Stromal cell of bone marrow (primary cell): ENCODE results near the gene LRP5.
"Not testable (repeated sequence)": the region's sequence is repeated elsewhere in the genome, so short reads cannot be mapped to it uniquely, and the experiment has no call there.

Source experiments
- DNase-seq: peaks from one replicate; pipeline ENCODE4 v3.0.0-alpha.2; 2012; ENCODE audit warnings: low read depth

Gene LRP5

DNA sequence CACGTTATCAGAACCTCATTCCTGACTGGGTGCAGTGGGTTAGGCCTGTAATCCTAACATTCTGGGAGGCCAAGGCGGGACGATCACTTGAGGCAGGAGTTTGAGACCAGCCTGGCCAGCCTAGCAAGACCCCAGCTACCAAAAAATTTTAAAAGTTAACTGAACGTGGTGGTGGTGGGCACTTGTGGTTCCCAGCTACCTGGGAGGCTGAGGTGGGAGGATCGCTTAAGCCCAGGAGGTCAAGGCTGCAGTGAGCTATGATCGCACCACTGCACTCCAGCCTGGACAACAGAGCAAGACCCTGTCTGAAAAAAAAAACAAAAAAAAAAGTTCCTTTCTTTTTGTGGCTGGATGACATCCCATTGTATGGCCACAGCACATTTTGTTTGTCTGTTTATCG lies 80.4 kb downstream of the LRP5 start:
- no peak for DNase-seq

DNA sequence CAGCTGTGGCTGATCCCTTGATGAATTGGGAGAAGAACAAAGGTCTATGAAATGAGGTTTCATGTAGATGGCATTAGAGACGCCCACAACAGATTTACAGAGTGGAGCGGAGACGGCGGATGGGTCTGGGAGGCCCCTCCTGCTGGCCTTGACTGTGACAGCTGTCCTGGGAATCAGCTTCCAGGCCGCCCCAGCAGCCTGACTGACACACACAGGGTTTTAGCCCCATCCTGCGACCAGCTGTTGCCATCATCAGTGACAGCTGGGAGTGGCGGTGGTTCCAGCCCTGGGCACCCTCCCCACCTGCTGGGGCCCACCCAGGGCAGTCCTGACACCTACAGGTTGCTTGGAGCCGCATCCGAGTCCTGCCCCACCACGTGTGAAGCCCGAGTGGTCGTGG lies 84.1 kb downstream of the LRP5 start:
- no peak for DNase-seq

DNA sequence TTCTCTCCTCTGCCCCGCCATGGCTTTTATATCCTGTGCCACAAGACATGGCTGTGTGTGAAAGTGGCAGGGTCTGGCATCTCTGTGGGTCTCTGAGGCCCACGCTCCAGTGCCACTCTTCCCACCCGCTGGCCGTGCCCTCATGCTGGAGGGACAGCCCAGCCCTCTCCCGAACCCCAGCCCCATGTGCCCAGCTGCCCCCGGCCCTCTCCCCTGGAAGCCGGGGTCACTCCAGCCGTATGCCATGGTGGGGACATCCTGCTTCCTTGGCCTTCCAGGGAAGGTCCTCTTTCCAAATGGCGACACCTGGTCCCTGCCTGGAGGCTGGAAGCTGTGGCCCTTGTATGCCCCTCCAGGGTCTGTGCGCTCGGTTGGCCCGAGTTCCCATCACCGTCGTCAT lies 84.9 kb downstream of the LRP5 start:
- no peak for DNase-seq

DNA sequence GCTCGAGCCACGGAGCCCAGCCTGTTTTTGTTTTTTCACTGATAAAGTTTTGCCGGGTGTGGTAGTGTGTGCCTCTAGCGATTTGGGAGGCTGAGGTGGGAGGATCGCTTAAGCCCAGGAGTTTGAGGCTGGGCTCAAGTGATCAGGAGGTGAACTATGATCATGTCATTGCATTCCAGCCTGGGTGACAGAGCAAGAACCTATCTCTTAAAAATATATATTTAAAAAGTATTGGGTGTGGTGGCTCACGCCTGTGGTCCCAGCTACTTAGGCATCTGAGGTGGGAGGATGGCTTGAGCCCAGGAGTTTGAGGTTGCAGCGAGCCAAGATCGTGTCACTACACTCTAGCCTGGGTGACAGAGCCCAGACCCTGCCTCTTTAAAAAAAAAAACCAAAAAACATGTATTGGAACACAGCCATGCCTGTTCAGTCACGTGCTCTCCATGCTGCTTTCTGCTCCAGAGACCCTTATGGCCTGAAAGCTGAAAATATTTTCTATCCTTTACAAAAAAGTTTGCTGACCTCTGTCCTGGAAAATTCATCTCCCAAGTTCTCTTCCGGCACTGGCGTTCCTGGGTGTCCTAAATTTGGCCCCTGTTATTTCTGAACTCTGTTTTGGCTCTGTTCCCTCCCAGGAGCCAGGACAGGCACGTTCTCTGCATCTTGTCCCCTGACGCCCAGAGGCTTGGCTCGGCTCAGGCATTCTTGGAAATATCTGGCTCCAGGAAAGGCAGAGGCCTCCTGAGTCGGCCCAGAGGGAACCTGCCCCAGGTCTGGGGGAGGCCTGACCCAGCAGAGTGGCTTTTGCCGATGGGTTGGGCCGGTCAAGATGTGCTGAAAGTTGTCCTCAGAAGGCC lies 86.8 kb downstream of the LRP5 start:
- no peak for DNase-seq

DNA sequence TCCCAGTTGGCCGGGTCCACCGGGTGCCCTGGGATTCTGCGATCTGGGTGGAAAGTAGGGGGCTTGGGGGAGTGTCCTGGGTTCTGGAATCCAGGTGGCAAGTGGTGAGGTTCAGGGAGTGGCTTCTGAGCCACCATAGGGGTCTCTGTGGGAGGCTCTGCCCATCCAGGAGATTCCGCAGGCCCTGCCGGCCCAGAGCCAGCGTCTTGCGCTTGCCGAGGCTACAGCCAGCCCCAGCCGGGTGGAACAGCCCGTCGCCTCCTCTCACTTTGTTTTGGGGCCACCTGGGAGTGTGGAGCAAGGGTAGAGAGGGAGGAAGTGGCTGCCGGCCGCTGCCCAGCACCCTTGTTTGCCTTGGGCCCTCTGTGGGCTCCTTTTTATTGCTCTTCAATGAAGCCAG lies 87.5 kb downstream of the LRP5 start:
- DNase-seq = no peak

DNA sequence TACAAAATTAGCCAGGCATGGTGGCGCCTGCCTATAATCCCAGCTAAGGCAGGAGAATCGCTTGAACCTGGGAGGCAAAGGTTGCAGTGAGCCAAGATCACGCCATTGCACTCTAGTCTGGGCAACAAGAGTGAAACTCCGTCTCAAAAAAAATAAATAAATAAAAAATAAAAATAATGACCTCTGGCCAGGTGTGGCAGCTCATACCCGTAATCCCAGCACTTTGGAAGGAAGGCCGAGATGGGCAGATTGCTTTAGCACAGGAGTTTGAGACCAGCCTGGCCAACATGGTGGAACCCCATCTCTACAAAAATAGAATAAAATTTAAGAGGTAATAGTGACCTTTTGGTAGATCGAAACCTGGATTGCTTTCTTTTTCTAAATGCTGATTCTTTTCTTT lies 88.2 kb downstream of the LRP5 start:
- not testable (repeated sequence) for DNase-seq

DNA sequence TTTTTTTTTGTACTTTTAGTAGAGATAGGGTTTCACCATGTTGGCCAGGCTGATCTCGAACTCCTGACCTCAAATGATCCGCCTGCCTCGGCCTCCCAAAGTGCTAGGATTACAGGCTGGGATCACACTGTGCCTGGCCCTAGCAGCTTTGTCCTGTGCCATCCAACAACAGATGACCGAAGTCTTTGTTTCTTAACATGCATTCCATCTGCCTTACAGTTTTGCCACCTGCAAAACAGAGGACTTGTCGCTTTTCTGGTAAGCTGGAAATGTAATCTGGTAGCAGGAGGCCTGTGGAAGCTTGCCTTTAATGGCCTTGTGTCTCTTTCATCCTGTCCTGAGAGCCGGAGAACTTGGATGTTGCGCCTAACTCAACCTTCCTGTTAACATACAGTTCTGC lies 89.5 kb downstream of the LRP5 start:
- DNase-seq = no peak

DNA sequence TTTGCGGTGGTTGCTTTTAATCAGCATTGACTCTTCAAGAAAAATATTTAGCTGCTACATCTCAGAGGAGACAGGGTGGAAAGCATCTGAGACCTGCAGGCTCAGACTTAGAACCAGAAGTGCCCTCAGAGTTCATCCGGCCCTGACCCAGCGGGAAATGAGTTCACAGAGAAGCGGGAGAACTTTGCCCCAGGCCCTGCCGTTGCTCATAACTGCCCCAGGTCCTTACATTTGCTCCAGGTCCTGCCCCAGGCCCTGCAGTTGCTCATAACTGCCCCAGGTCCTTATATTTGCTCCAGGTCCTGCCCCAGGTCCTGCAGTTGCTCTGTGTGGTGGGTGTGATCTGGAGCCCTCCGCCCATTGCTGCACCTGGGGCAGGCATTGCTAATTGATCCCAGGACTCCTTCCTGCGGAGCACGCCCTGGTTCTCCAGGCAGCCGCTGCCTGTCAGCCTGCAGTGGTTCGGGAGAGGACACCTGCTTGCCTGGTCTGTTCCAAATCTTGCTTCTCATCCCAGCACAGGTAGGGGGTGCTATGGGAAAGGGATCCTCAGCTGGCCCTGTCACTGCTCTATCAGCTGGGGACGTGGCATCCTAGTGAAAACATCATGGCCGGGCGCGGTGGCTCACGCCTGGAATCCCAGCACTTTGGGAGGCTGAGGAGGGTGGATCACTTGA lies 90.1 kb downstream of the LRP5 start:
- DNase-seq = no peak

DNA sequence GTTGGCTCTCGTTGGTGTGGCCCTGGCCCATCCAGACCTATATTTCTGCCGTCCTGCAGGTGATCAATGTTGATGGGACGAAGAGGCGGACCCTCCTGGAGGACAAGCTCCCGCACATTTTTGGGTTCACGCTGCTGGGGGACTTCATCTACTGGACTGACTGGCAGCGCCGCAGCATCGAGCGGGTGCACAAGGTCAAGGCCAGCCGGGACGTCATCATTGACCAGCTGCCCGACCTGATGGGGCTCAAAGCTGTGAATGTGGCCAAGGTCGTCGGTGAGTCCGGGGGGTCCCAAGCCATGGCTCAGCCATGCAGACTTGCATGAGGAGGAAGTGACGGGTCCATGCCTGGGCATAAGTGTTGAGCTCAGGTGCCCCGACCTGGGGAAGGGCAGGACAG lies 91.0 kb downstream of the LRP5 start:
- DNase-seq = no peak

DNA sequence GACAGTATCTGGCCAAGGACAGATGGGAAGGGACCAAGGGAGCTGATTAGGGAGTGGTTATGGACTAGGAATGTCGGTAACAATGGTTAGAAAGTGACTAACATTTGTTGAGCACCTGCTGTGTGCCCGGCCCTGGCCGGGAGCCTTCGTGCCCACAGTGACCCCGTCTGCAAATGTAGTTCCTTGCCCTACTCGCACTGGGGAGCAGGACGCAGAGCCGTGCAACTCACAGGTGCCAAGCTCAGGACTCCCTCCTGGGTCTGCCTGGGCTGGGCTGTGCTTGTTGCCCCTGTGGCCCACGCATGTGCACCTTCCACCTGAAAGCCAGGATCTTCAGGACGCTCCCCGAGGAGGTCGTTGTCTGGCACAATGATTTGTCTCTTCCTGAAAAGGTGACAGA lies 91.4 kb downstream of the LRP5 start:
- DNase-seq = no peak

DNA sequence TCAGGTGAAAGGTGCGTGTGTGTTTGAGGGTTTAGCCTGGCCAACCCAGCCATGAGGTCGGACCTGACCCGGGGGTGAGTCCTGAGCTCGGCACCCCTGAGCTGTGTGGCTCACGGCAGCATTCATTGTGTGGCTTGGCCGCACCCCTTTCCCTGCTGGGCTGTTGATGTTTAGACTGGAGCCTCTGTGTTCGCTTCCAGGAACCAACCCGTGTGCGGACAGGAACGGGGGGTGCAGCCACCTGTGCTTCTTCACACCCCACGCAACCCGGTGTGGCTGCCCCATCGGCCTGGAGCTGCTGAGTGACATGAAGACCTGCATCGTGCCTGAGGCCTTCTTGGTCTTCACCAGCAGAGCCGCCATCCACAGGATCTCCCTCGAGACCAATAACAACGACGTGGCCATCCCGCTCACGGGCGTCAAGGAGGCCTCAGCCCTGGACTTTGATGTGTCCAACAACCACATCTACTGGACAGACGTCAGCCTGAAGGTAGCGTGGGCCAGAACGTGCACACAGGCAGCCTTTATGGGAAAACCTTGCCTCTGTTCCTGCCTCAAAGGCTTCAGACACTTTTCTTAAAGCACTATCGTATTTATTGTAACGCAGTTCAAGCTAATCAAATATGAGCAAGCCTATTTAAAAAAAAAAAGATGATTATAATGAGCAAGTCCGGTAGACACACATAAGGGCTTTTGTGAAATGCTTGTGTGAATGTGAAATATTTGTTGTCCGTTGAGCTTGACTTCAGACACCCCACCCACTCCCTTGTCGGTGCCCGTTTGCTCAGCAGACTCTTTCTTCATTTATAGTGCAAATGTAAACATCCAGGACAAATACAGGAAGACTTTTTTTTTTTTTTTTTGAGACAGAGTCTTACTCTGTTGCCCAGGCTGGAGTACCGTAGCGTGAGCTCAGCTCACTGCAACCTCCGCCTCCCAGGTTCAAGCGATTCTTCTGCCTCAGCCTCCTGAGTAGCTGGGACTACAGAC lies 94.2 kb downstream of the LRP5 start:
- DNase-seq = no peak

DNA sequence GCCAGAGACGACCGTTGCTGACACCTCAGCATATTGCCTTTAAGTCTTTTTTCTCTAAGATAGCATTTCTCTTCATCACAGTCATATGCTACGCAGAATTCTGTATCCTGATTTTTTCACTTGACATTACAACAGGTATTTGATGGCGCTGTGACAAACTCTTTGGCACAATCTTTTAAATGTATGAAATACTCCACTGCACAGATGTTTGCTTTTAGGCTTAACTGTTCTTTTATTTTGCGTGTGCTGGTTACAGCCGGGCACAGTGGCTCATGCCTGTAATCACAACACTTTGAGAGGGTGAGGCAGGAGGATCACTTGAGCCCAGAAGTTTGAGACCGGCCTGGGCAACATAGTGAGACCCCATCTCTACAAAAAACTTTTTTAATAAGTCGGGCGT lies 96.1 kb downstream of the LRP5 start:
- no peak for DNase-seq

DNA sequence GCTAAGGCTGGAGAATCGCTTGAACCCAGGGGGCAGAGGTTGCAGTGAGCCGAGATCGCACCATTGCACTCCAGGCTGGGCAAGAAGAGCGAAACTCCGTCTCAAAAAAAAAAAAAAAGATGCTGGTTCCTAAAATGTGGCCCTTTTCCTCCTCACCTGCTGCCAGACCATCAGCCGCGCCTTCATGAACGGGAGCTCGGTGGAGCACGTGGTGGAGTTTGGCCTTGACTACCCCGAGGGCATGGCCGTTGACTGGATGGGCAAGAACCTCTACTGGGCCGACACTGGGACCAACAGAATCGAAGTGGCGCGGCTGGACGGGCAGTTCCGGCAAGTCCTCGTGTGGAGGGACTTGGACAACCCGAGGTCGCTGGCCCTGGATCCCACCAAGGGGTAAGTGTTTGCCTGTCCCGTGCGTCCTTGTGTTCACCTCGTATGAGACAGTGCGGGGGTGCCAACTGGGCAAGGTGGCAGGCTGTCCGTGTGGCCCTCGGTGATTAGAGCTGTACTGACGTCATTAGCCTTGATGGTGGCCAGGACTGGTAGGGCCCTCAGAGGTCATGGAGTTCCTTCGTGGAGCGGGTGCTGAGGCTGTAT lies 97.5 kb downstream of the LRP5 start:
- no peak for DNase-seq

DNA sequence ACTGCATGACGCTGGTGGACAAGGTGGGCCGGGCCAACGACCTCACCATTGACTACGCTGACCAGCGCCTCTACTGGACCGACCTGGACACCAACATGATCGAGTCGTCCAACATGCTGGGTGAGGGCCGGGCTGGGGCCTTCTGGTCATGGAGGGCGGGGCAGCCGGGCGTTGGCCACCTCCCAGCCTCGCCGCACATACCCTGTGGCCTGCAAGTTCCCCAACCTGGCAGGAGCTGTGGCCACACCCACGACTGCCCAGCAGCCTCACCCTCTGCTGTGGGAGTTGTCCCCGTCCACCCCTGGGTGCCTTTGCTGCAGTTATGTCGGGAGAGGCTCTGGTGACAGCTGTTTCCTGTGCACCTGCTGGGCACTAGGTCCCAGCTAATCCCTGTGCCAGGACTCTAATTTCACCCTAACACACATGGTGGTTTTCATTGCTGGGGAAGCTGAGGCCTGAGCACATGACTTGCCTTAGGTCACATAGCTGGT lies 99.2 kb downstream of the LRP5 start:
- no peak for DNase-seq

DNA sequence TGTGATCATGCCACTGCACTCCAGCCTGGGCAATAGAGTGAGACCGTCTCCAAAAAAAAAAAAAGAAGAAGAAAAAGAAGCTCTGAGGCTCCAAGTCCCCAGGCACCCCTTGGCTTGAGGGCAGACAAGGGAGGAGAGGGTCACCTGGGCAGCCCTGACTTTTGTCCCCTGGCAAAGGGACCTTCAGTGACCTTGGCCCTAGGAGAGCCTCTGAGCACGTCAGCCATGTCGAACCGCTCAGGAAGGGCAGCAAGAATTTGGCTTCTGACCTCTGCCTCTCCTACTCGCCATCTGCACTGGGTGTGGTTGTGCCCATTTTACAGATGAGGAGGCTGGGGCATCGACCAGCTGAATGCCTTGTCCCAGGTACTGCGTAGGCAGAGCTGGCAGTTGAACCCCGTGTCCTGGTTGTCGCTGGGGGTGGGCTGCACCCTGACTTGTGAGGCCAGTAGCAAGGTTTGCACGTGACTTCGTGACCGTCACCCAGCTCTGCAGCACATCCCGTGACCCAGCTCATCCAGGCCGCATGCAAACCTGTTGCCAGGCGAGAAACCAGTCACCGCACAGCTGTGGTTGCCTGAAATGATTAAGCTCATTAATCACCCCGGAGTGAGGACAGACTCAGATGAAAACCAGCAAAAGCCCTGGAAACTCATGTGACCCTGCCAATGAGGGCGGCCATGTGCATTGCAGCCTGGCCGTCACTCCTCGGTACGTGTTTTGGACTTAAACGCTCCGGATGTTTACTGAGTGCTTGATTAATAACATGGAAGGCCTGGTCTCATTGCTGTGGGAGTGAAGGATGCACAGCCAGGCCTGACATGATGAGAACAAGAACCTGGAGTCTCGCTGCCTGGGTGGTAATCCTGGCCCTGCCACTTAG lies 100.4 kb downstream of the LRP5 start:
- peak; percentile 22 for DNase-seq

DNA sequence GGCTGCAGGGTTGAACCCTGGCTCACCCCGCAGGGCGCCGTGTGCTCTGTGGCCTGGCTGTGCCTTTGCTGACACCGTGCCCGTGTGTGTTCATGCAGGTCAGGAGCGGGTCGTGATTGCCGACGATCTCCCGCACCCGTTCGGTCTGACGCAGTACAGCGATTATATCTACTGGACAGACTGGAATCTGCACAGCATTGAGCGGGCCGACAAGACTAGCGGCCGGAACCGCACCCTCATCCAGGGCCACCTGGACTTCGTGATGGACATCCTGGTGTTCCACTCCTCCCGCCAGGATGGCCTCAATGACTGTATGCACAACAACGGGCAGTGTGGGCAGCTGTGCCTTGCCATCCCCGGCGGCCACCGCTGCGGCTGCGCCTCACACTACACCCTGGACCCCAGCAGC lies 101.2 kb downstream of the LRP5 start:
- DNase-seq = no peak

DNA sequence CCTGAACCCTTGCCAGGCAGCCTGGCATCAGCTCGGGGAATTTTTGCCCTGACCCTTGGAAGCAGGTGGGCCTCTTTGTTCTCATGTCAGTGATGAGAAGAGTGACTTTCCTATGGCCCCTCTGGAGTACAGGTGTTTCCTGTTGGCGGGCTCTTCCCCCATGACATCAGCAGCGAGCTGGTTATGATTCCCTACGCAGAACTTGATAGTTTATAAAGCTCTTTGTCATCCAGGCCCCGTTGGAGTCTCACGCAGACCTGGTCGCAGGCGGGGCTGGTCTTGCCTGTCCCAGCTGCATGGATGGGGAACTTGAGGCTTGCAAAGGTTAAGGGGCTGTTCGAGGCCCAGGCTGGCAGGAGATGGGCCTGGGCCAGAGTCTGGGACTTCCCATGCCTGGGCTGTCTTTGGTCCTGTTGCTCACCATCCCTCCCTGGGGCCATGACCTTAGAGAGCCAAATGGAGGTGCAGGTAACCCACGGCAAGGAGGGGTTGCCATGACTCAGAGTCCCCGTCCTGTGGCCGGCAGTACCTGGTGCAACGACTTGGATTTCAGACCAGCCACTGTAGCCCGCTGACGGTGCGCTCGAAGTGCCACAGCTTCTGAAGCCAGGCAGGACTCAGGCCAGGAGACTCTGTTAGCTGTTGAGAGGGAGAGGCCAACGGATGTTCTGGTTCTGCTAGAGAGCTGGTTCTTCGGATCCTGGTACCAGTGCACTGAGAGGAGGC lies 102.3 kb downstream of the LRP5 start:
- no peak for DNase-seq

DNA sequence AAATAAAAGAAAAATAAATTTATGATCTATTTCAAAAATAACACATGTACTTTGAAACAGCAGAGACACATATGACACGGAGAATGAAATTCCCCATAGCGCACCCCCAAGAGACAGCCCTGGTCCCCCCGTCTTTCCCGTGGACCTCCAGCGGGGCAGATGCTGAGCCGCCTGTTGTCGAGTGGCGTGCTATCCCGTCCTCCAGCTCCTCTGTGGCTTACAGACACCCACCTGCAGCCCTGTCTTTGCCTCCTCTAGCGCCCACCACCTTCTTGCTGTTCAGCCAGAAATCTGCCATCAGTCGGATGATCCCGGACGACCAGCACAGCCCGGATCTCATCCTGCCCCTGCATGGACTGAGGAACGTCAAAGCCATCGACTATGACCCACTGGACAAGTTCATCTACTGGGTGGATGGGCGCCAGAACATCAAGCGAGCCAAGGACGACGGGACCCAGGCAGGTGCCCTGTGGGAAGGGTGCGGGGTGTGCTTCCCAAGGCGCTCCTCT lies 103.7 kb downstream of the LRP5 start:
- no peak for DNase-seq

DNA sequence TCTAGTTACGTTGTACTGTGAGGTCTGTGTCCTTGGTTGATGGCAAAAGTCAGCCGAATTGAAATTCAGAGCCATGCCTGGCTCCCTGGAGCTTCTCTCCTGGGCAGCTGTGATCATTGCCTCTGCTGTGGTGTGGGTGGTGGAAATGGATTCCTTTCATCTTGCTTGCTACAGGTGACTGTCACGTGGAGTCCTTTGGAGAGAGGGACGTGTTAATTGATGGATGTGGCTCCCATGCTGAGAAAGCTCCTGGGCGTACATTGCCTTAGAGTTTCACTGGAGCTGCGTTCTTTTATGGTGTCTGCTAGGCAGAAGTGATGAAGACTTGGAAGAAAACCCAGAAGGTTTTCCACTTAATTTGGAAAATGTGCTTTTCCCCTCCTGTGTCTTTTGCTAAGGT lies 106.3 kb downstream of the LRP5 start:
- DNase-seq = no peak

DNA sequence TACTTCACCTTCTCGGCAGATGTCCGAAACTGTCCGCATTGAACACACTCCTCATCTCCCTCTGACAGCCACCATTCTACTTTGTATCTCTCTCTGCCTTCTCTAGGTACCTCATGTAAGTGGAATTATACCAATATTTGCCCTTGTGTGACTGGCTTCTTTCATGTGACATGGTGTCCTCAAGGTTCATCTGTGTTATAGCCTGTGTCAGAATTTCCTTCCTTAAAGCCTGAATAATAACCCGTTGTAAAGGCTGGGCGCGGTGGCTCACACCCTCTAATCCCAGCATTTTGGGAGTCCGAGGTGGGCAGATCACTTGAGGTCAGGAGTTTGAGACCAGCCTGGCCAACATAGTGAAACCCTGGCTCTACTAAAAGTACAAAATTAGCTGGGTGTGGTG lies 107.8 kb downstream of the LRP5 start:
- no peak for DNase-seq
